Gastrocnemius medialis (tissue), 4 donors: ENCODE measurements around the gene CHN2.

Experiments
- CTCF ChIP-seq, 5 experiments: fragments of 450-650 bp in 3 of 5; fragments of 200-600 bp in 2 of 5; sonication (generic) in 2 of 5; IDR thresholded peaks in 4 of 5; conservative IDR thresholded peaks in 1 of 5; 1 replicate in 4 of 5; 2 replicates in 1 of 5; pipeline ENCODE4 v1.5.1; 2016 to 2019; ENCODE audit warnings: antibody characterized with exemption in 5 of 5, mild to moderate bottlenecking in 3 of 5, moderate library complexity in 3 of 5
- POLR2A ChIP-seq, 2 donors: fragments of 450-650 bp; IDR thresholded peaks; one replicate each; pipeline ENCODE4 v1.6.1; 2017; ENCODE audit warnings: antibody characterized with exemption in 2 of 2, mild to moderate bottlenecking in 2 of 2, moderate library complexity in 2 of 2

GRCh38 chr7:29434380-29434768 is 239.8 kb downstream of the CHN2 start:
- TF ChIP-seq CTCF (IDR thresholded peaks at IDR 0.05 in 4 of 5, conservative IDR thresholded peaks at IDR 0.05 in 1 of 5): no peak
- no peak for TF ChIP-seq POLR2A (IDR thresholded peaks at IDR 0.05)
